Cardiac muscle cell (in vitro differentiated cells and primary cell): ENCODE data around the gene CFAP92. TPM values are rescaled to one million over a fixed set of nuclear protein-coding genes. Genes with fewer than 3 reads are reported as not detected.

Experiments used
- DNase-seq, 2 donors: peaks; one replicate each; pipeline versions ENCODE4 v3.0.0 to v3.0.0-alpha.2; 2010 to 2017; ENCODE audit warnings: low read depth in 1 of 2, low spot score in 1 of 2
- H3K27ac ChIP-seq: fragments of 200-600 bp; sonication (generic); 2 replicates; pipeline ENCODE4 v1.5.1; 2016
- H3K27me3 ChIP-seq: fragments of 200-600 bp; sonication (generic); 2 replicates; pipeline ENCODE4 v1.6.0; 2016; ENCODE audit warnings: control low read depth
- H3K36me3 ChIP-seq: fragments of 200-600 bp; sonication (generic); 2 replicates; pipeline ENCODE4 v1.5.1; 2016; ENCODE audit warnings: control low read depth
- H3K4me1 ChIP-seq: fragments of 200-600 bp; sonication (generic); 2 replicates; pipeline ENCODE4 v1.8.1; 2017; ENCODE audit warnings: low read depth, mild to moderate bottlenecking, mixed run types
- H3K4me3 ChIP-seq: fragments of 200-600 bp; sonication (generic); 2 replicates; pipeline ENCODE4 v1.5.1; 2016; ENCODE audit warnings: mild to moderate bottlenecking
- H3K9me3 ChIP-seq: fragments of 200-600 bp; sonication (generic); 2 replicates; pipeline ENCODE4 v1.5.1; 2017; ENCODE audit warnings: low read depth, mild to moderate bottlenecking, control low read depth
- polyA plus RNA-seq: library from polyadenylated mRNA; unstranded; fragments of >200 nt; fragmentation: Nextera tagmentation; extraction: Ambion mirVana; gene quantifications from 2 replicates; pipeline ENCODE4 v1.2.1, GENCODE V29; 2016
- total RNA-seq: library from RNA; depleted of rRNA; stranded (reverse); fragments of >200 nt; gene quantifications from 2 replicates; pipeline ENCODE4 v1.2.3, GENCODE V29; 2016
- TF ChIP-seq, protein P1 (sequence below): IDR thresholded peaks from 2 replicates; pipeline ENCODE4 v1.5.1; 2012; ENCODE audit warnings: low read depth, mild to moderate bottlenecking, low read length

Gene CFAP92
- total and polyA plus RNA-seq, 2 experiments from 2014 or later: 0.60 to 0.95 TPM

DNA sequence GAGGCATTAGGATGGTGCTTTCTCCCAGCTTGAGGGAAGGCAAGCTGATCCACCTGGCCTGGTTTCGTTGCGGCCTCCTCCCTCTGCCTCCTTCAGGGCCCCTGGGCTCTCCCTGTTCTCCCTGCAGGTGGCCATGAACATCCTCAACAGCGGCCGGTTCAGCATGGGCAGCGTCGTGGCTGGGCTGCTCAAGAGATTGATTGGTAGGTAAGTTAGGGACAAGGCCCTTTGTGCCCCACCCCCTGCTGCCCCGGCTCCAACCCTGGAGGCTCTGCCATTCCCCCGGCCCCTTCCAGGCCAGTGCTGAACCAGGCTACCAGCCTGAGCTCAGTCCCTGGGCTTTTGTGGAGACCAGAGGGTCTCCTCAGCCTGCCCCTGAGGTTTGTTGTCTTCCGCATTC lies 91.5 kb downstream of the CFAP92 start:
- Histone ChIP-seq H3K27me3 (no peaks in the 10 kb centered on the region), H3K36me3 (peaks cover 77% of the 10 kb centered on the region), H3K9me3 (no peaks in the 10 kb centered on the region), H3K4me1 (peaks cover 5% of the 10 kb centered on the region), H3K27ac (no peak overlapping the region), H3K4me3 (no peak overlapping the region)
- DNase-seq: no peak
- TF ChIP-seq, protein P1, sequence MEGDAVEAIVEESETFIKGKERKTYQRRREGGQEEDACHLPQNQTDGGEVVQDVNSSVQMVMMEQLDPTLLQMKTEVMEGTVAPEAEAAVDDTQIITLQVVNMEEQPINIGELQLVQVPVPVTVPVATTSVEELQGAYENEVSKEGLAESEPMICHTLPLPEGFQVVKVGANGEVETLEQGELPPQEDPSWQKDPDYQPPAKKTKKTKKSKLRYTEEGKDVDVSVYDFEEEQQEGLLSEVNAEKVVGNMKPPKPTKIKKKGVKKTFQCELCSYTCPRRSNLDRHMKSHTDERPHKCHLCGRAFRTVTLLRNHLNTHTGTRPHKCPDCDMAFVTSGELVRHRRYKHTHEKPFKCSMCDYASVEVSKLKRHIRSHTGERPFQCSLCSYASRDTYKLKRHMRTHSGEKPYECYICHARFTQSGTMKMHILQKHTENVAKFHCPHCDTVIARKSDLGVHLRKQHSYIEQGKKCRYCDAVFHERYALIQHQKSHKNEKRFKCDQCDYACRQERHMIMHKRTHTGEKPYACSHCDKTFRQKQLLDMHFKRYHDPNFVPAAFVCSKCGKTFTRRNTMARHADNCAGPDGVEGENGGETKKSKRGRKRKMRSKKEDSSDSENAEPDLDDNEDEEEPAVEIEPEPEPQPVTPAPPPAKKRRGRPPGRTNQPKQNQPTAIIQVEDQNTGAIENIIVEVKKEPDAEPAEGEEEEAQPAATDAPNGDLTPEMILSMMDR: no peak

DNA sequence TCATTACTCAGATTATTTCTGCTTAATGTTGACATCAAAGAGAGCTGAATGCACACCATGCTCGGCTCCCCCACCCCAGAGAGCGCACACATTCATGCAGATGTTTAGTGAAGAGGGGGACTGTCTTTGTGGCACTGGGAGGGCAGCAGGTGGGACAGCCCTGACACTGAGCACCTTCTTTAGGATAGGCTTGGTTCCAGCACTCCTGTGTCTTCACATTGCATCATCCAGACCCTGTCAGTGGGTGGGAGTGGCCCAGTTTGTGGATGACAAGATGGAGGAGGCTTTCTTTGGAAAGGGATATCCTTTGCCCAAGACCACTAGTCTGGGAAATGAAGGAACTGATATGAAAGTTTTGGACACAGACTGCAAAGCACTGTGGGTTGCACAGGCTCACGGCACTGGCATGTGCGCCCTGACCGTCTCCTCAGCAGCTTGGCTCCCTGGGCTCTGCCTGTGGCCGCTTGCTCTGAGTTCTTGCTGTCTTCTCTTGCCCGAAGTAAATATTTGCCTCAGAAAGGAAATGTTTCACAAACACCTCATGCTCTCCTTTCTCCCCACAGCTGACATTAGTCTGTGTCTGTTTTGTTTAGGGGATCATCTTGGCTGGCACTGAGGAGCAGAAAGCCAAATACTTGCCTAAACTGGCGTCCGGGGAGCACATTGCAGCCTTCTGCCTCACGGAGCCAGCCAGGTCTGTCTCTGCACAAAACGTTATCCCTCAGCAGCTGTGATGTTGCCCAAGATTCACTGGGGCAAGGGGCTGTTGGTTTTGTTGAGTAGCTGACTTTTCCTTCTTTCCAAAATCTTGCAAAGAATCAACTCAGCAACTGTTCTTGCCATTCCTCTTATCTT lies 97.8 kb downstream of the CFAP92 start:
- DNase-seq: peak in 1 of 2 donors; percentile 3
- Histone ChIP-seq H3K9me3 (no peaks in the 10 kb centered on the region), H3K4me3 (no peak overlapping the region), H3K27ac (peak overlapping the region; percentile 84), H3K4me1 (peaks cover 10% of the 10 kb centered on the region), H3K27me3 (no peaks in the 10 kb centered on the region), H3K36me3 (peaks cover 54% of the 10 kb centered on the region)
- TF ChIP-seq, protein P1: no peak

DNA sequence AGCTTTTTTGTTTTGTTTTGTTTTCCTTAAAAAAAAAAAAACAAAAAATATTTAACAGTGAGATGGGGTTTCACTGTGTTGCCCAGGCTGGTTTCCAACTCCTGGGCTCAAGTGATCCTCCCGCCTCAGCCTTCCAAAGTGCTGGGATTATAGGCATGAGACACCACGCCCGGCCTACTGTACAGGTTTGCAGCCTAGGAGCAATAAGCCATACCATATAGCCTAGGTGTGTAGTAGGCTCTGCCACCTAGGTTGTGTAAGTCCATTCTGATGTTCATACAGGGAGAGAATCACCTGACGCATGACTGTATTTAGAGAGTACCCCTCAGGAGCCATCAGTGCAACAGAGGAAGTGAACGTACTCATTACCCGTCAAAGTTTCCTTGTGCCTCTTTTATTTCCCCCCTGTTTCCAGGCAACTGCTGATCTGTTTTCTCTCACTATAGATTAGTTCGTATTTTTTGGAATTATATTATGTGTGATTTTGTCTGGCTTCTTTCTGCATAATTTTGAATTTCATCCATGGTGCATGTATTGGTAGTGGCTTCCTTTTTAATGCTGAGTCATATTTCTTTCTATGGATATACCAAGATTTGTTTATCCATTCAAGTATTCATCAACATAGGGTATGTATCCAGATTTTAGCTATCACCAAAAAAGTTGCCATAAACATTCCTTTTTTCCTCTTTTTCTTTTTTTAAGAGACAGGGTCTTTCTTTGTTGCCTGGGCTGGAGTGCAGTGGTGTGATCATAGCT lies 104.6 kb downstream of the CFAP92 start:
- Histone ChIP-seq H3K4me3 (no peak overlapping the region), H3K4me1 (no peaks in the 10 kb centered on the region), H3K9me3 (no peaks in the 10 kb centered on the region), H3K27me3 (no peaks in the 10 kb centered on the region), H3K27ac (no peak overlapping the region), H3K36me3 (peaks cover 18% of the 10 kb centered on the region)
- TF ChIP-seq, protein P1: no peak
- no peak for DNase-seq

DNA sequence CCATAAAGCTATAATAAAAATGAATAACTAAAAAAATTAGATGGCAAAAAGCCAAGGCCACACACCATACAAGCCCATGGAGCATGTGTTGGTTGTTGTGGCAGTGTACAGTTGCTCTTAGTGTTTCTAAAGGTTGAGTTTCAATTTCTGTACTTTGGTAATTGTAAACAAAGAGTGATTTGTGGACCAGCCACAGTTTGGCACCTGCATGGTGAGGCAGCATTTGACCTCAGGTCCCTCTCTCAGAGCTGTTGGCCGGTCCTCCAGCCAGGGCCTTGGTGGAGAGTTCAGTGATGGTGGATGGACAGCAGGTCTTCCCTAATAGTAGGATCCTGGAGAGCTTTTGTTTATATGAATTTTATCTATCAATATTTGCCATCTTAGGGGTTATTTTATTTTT lies 108.9 kb downstream of the CFAP92 start:
- peaks cover 13% of the 10 kb centered on the region for H3K36me3 ChIP-seq
- H3K4me3 ChIP-seq: no peak overlapping the region
- H3K9me3 ChIP-seq: no peaks in the 10 kb centered on the region
- H3K4me1 ChIP-seq: no peaks in the 10 kb centered on the region
- H3K27me3 ChIP-seq: no peaks in the 10 kb centered on the region
- H3K27ac ChIP-seq: no peak overlapping the region
- DNase-seq: no peak
- TF ChIP-seq, protein P1: no peak

DNA sequence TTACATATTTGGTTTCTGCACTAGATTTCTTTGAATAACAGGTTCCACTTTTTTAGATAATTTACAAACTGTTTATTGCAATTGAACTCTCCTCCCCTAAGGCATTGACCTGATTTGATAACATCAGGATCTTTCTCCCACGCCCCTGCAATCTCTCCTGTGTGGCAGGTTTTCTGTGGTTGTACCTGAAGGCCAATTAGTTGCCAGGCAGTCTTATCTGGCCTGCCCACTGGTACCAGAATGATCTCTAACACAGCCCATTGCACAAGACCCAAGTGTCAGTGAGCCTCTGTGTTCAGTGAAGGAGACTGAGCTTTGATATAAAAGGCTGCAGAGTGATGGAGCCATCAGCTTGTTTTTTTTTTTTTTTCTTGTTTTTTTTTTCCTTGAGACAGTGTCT lies 111.2 kb downstream of the CFAP92 start:
- peaks cover 11% of the 10 kb centered on the region for H3K36me3 ChIP-seq
- H3K4me3 ChIP-seq: no peak overlapping the region
- peaks cover 7% of the 10 kb centered on the region for H3K4me1 ChIP-seq
- H3K27ac ChIP-seq: no peak overlapping the region
- no peak for DNase-seq
- TF ChIP-seq, protein P1: no peak
- no peaks in the 10 kb centered on the region for H3K9me3 ChIP-seq
- H3K27me3 ChIP-seq: no peaks in the 10 kb centered on the region
